Liver (tissue), 9 donors: ENCODE data around the gene PRDM12. TPM values are rescaled to one million over a fixed set of nuclear protein-coding genes. Genes with fewer than 3 reads are reported as not detected.

Source experiments
- DNase-seq: peaks from one replicate; pipeline ENCODE4 v3.0.0-alpha.2; 2017; ENCODE audit warnings: low spot score
- H3K27ac ChIP-seq, 2 donors: one replicate each; pipeline ENCODE4 v1.7.0; 2013; ENCODE audit warnings: inconsistent platforms in 2 of 2, low read length in 2 of 2, control low read depth in 1 of 2, low read depth in 1 of 2, mild to moderate bottlenecking in 1 of 2
- H3K27me3 ChIP-seq, 4 donors: one replicate each; pipeline versions ENCODE4 v1.6.1 to v1.7.0; 2013; ENCODE audit warnings: low read length in 3 of 4, inconsistent platforms in 1 of 4, mild to moderate bottlenecking in 1 of 4, moderate library complexity in 1 of 4; ENCODE audit not compliant: control insufficient read depth in 4 of 4, insufficient read depth in 4 of 4
- H3K36me3 ChIP-seq, 4 donors: one replicate each; pipeline versions ENCODE4 v1.6.1 to v1.7.0; 2013; ENCODE audit warnings: low read length in 3 of 4, mild to moderate bottlenecking in 3 of 4, low read depth in 1 of 4, moderate library complexity in 1 of 4; ENCODE audit not compliant: control insufficient read depth in 4 of 4, insufficient read depth in 3 of 4
- H3K4me1 ChIP-seq, 4 donors: one replicate each; pipeline versions ENCODE4 v1.6.1 to v1.7.0; 2013; ENCODE audit warnings: low read length in 3 of 4, mild to moderate bottlenecking in 3 of 4, moderate library complexity in 1 of 4; ENCODE audit not compliant: control insufficient read depth in 4 of 4, insufficient read depth in 4 of 4
- H3K4me3 ChIP-seq, 3 donors: one replicate each; pipeline versions ENCODE4 v1.6.1 to v1.7.0; 2013; ENCODE audit warnings: low read length in 3 of 3, control low read depth in 1 of 3, low read depth in 1 of 3, mild to moderate bottlenecking in 1 of 3
- H3K9ac ChIP-seq, 2 donors: one replicate each; pipeline ENCODE4 v1.7.0; 2013; ENCODE audit warnings: low read length in 2 of 2, mild to moderate bottlenecking in 2 of 2, moderate library complexity in 2 of 2, control low read depth in 1 of 2, low read depth in 1 of 2
- H3K9me3 ChIP-seq, 4 donors: one replicate each; pipeline versions ENCODE4 v1.6.1 to v1.7.0; 2013; ENCODE audit warnings: low read length in 3 of 4; ENCODE audit not compliant: control insufficient read depth in 4 of 4
- EGR1 ChIP-seq, 2 donors: IDR thresholded peaks; 2 replicates each; pipeline ENCODE4 v1.6.1; 2016 to 2018; ENCODE audit warnings: antibody characterized with exemption in 2 of 2, low read depth in 2 of 2
- GABPA ChIP-seq, 2 donors: IDR thresholded peaks in 1 of 2; conservative IDR thresholded peaks in 1 of 2; 2 replicates each; pipeline ENCODE4 v1.6.1; 2016; ENCODE audit warnings: antibody characterized with exemption in 2 of 2, mild to moderate bottlenecking in 1 of 2, moderate library complexity in 1 of 2
- HNF4A ChIP-seq, 2 donors: conservative IDR thresholded peaks; 2 replicates each; pipeline ENCODE4 v1.6.1; 2016; ENCODE audit warnings: antibody characterized with exemption in 2 of 2, mild to moderate bottlenecking in 2 of 2
- HNF4G ChIP-seq: IDR thresholded peaks from 2 replicates; pipeline ENCODE4 v1.6.1; 2016; ENCODE audit warnings: antibody characterized with exemption
- JUND ChIP-seq, 2 donors: IDR thresholded peaks; 2 replicates each; pipeline ENCODE4 v1.6.1; 2016; ENCODE audit warnings: antibody characterized with exemption in 2 of 2
- NR2F2 ChIP-seq: IDR thresholded peaks from 2 replicates; pipeline ENCODE4 v1.6.1; 2016; ENCODE audit warnings: antibody characterized with exemption
- RAD21 ChIP-seq, 2 donors: IDR thresholded peaks; 2 replicates each; pipeline ENCODE4 v1.6.1; 2016; ENCODE audit warnings: antibody characterized with exemption in 2 of 2, mild to moderate bottlenecking in 2 of 2
- RXRA ChIP-seq, 2 donors: IDR thresholded peaks; 2 replicates each; pipeline ENCODE4 v1.6.1; 2017 to 2018; ENCODE audit warnings: antibody characterized with exemption in 2 of 2, mild to moderate bottlenecking in 1 of 2
- SP1 ChIP-seq: IDR thresholded peaks from 2 replicates; pipeline ENCODE4 v1.6.1; 2018; ENCODE audit warnings: antibody characterized with exemption, mild to moderate bottlenecking
- TAF1 ChIP-seq: conservative IDR thresholded peaks from 2 replicates; pipeline ENCODE4 v1.6.1; 2016; ENCODE audit warnings: antibody characterized with exemption, mild to moderate bottlenecking
- YY1 ChIP-seq: IDR thresholded peaks from 2 replicates; pipeline ENCODE4 v1.6.1; 2016; ENCODE audit warnings: antibody characterized with exemption, mild to moderate bottlenecking
- WGBS: extraction: QIAGEN DNeasy Blood & Tissue Kit; methylation state at CpG from one replicate; pipeline ENCODE4 v1.1.7; 2013; 5-methylcytosine and 5-hydroxymethylcytosine counted together
- polyA plus RNA-seq, 2 donors: library from polyadenylated mRNA; stranded (reverse) in 1 of 2; unstranded in 1 of 2; fragments of 200-250 nt in 1 of 2; fragments of >200 nt in 1 of 2; fragmentation: Nextera tagmentation in 1 of 2; extraction: Ambion mirVana in 1 of 2; gene quantifications; one replicate each; pipeline versions ENCODE4 v1.2.1 to v1.2.3, GENCODE V29; 2013 to 2015
- total RNA-seq, 2 donors: library from RNA; depleted of rRNA; stranded (reverse); fragments of >200 nt; gene quantifications; one replicate each; pipeline ENCODE4 v1.2.3, GENCODE V29; 2014
- TF ChIP-seq, protein P1 (sequence below): fragments of 150-350 bp; IDR thresholded peaks from 2 replicates; pipeline ENCODE4 v1.5.1; 2017; ENCODE audit warnings: improper control_type of control experiment, low read depth, low read length; ENCODE audit not compliant: missing input control
- TF ChIP-seq, protein P2 (sequence below): IDR thresholded peaks from 2 replicates; pipeline ENCODE4 v1.6.1; 2016; ENCODE audit warnings: antibody characterized with exemption
- TF ChIP-seq, protein P3 (sequence below): IDR thresholded peaks from 2 replicates; pipeline ENCODE4 v1.6.1; 2016; ENCODE audit warnings: antibody characterized with exemption
- TF ChIP-seq, protein P4 (sequence below): IDR thresholded peaks from 2 replicates; pipeline ENCODE4 v1.6.1; 2016; ENCODE audit warnings: antibody characterized with exemption
- TF ChIP-seq, protein P5 (sequence below): IDR thresholded peaks from 2 replicates; pipeline ENCODE4 v1.6.1; 2016; ENCODE audit warnings: antibody characterized with exemption, mild to moderate bottlenecking
- donor health status: healthy.
- donor health status: healthy.
- donor health status: healthy.
- donor health status: healthy.
- donor health status: healthy.

Gene PRDM12
- total and polyA plus RNA-seq, 4 donors, result 0.02 TPM; not detected in 3

DNA sequence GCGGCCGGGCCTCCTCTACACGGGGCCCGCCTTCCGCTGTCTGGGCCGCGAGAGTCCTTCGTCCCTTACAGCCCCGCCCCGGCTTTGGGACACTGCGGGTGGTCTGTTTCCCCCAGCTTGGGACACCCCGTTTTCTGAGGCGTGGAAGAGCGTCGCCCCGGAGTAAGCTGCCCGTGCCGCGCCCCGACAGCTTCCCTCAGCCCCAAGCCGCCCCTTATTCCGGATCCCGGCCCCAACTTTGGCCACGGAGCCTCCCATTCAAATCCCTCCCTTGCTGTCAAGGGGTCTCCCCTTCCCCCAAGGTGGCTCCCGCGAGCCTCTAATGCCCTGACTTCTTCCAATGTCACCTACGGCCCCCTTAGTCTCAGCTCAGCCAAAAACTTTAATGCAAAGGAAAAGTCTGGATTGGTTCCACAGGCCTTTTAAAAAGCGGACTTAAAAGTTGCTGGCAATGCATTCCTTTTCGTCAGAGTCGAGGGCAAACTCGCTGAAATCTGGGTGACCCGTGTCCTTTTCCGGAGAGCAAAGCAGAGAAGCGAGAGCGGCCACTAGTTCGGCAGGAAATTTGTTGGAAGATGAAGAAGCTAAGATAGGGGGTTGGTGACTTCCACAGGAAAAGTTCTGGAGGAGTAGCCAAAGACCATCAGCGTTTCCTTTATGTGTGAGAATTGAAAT lies 49.0 kb downstream of the PRDM12 start (continued):
- TF ChIP-seq, protein P1, sequence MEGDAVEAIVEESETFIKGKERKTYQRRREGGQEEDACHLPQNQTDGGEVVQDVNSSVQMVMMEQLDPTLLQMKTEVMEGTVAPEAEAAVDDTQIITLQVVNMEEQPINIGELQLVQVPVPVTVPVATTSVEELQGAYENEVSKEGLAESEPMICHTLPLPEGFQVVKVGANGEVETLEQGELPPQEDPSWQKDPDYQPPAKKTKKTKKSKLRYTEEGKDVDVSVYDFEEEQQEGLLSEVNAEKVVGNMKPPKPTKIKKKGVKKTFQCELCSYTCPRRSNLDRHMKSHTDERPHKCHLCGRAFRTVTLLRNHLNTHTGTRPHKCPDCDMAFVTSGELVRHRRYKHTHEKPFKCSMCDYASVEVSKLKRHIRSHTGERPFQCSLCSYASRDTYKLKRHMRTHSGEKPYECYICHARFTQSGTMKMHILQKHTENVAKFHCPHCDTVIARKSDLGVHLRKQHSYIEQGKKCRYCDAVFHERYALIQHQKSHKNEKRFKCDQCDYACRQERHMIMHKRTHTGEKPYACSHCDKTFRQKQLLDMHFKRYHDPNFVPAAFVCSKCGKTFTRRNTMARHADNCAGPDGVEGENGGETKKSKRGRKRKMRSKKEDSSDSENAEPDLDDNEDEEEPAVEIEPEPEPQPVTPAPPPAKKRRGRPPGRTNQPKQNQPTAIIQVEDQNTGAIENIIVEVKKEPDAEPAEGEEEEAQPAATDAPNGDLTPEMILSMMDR, result no peak
- TF ChIP-seq GABPA (IDR thresholded peaks at IDR 0.05 in 1 of 2, conservative IDR thresholded peaks at IDR 0.05 in 1 of 2) (no peak), HNF4G (peak; percentile 13), RXRA (IDR thresholded peaks at IDR 0.05) (peak; percentile 23 to 28)
- TF ChIP-seq, protein P2, sequence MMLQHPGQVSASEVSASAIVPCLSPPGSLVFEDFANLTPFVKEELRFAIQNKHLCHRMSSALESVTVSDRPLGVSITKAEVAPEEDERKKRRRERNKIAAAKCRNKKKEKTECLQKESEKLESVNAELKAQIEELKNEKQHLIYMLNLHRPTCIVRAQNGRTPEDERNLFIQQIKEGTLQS, result no peak

DNA sequence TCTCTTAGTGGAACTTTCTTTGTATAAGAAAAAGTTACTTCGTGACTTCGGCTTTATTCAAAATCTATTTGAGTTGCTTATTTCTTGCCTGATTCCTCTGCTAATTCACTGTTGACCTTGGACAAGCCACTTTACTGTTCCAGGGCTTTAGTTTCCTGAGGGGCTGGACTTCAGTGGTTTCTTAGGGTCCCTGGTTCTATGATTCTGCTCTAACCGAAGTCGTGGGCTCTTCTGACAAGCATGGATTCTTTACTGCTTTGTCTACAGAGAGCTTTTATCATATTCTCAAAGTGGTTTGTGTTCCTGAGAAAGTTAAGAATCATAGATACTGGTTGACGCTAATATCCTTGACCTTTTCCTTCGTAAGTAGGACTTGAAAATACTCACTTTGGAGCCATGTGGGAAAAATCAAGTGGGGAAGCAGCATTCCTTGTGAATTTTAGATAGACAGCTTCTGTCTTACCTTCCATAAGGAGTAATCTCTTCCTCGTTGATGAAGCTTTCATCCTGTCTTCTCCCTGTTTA lies 50.3 kb downstream of the PRDM12 start:
- no peak for DNase-seq
- Histone ChIP-seq H3K27ac (peak overlapping the region; percentile 21 to 37), H3K9ac (peak overlapping the region; percentile 0 to 52), H3K4me1 (peaks cover 4 to 35% (median 24%) of the 10 kb centered on the region in 4 donors), H3K4me3 (peak overlapping the region; percentile 42 to 98 (median 81)), H3K27me3 (no peaks in the 10 kb centered on the region), H3K36me3 (no peaks in the 10 kb centered on the region), H3K9me3 (no peaks in the 10 kb centered on the region)
- WGBS, result 44% methylated on average over 7 of the region's 7 CpGs
- no peak for TF ChIP-seq RXRA (IDR thresholded peaks at IDR 0.05)
- TF ChIP-seq, protein P1, result no peak
- no peak for TF ChIP-seq SP1
- TF ChIP-seq, protein P3, sequence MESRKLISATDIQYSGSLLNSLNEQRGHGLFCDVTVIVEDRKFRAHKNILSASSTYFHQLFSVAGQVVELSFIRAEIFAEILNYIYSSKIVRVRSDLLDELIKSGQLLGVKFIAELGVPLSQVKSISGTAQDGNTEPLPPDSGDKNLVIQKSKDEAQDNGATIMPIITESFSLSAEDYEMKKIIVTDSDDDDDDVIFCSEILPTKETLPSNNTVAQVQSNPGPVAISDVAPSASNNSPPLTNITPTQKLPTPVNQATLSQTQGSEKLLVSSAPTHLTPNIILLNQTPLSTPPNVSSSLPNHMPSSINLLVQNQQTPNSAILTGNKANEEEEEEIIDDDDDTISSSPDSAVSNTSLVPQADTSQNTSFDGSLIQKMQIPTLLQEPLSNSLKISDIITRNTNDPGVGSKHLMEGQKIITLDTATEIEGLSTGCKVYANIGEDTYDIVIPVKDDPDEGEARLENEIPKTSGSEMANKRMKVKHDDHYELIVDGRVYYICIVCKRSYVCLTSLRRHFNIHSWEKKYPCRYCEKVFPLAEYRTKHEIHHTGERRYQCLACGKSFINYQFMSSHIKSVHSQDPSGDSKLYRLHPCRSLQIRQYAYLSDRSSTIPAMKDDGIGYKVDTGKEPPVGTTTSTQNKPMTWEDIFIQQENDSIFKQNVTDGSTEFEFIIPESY, result no peak
- no peak for TF ChIP-seq JUND (IDR thresholded peaks at IDR 0.05)

DNA sequence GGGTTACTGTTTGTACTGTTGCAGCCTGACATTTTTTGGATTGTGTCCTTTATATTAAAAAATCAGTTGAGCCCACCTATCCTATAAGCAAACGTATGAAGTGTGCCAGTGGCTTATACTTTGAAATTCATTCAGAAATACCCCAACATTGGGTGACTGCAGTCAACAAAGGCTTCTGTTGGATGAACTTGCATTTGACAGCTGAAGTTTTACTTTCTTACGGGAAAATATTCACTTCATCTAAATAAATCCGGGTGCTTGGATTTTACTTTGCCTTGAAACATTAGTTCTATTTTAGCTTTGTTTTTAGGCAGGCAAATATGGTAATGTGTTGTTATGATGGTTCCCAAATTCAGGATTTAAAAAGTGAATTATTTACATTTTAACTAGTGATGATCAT lies 50.9 kb downstream of the PRDM12 start:
- Histone ChIP-seq H3K27me3 (no peaks in the 10 kb centered on the region), H3K9me3 (no peaks in the 10 kb centered on the region), H3K9ac (no peak overlapping the region), H3K27ac (peak overlapping the region; percentile 21 to 37), H3K4me3 (peak overlapping the region; percentile 2 to 98 (median 42)), H3K36me3 (no peaks in the 10 kb centered on the region), H3K4me1 (peaks cover 4 to 35% (median 24%) of the 10 kb centered on the region in 4 donors)
- WGBS, result 16% methylated on average over 3 of the region's 3 CpGs
- DNase-seq, result no peak
- TF ChIP-seq NR2F2 (no peak), HNF4A (conservative IDR thresholded peaks at IDR 0.05) (no peak), RAD21 (IDR thresholded peaks at IDR 0.05) (no peak), YY1 (no peak), RXRA (IDR thresholded peaks at IDR 0.05) (no peak), EGR1 (IDR thresholded peaks at IDR 0.05; ENCODE audit: low read depth in 2 of 2) (no peak), TAF1 (no peak), GABPA (IDR thresholded peaks at IDR 0.05 in 1 of 2, conservative IDR thresholded peaks at IDR 0.05 in 1 of 2) (no peak)
- TF ChIP-seq, protein P4, sequence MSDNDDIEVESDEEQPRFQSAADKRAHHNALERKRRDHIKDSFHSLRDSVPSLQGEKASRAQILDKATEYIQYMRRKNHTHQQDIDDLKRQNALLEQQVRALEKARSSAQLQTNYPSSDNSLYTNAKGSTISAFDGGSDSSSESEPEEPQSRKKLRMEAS, result no peak
- TF ChIP-seq, protein P2, result no peak
- TF ChIP-seq, protein P5, sequence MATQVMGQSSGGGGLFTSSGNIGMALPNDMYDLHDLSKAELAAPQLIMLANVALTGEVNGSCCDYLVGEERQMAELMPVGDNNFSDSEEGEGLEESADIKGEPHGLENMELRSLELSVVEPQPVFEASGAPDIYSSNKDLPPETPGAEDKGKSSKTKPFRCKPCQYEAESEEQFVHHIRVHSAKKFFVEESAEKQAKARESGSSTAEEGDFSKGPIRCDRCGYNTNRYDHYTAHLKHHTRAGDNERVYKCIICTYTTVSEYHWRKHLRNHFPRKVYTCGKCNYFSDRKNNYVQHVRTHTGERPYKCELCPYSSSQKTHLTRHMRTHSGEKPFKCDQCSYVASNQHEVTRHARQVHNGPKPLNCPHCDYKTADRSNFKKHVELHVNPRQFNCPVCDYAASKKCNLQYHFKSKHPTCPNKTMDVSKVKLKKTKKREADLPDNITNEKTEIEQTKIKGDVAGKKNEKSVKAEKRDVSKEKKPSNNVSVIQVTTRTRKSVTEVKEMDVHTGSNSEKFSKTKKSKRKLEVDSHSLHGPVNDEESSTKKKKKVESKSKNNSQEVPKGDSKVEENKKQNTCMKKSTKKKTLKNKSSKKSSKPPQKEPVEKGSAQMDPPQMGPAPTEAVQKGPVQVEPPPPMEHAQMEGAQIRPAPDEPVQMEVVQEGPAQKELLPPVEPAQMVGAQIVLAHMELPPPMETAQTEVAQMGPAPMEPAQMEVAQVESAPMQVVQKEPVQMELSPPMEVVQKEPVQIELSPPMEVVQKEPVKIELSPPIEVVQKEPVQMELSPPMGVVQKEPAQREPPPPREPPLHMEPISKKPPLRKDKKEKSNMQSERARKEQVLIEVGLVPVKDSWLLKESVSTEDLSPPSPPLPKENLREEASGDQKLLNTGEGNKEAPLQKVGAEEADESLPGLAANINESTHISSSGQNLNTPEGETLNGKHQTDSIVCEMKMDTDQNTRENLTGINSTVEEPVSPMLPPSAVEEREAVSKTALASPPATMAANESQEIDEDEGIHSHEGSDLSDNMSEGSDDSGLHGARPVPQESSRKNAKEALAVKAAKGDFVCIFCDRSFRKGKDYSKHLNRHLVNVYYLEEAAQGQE, result no peak
